Right hindlimb (tissue), 1 donor: ENCODE data around the gene TCHP.
"Not testable (repeated sequence)": the region's sequence is repeated elsewhere in the genome, so short reads cannot be mapped to it uniquely, and the experiment has no call there.

Experiments used
- DNase-seq: peaks from one replicate; pipeline ENCODE4 v3.0.0-alpha.2; 2018

Gene TCHP

DNA sequence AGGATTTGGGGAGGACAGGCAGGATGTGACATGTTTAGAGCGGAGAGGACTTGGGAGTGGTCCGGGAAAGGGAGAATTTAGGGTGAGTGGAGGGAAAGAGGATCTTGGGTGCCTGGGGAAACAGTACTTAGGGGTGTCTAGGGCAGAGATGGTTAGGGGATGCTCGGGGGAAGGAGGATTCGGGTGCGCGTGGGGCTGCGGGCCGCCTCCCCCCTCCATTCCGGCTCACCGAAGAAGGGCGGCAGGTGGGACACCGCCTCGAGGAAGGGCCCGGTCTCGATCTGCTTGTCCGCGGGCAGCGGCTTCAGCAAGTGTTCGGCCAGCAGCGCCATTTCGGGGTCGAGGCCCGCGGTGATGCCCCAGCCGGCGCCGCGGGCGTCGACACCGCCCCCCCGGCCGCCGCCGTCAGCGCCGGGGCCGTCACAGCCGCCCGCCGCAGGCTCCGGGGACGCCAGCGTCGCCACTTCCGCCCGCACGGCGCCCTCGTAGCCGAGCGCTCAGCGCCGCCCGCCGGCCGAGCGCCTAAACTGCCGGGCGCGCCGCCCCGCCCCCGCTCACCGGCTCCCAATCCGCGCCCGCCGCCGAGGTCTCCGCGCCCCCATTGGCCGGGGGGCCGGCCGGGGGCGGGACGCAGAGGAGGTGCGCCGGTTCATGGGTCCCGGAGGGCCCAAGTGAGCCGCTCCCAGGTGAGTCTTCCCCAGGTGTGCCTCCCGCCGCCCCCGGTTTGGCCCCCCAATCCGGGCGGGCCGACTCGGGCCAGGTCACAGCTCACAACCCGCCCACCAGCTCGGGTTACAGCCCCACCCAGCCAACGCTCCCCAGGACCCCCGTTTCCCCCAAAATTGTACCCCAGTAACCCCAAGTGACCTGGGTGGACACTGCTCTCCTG, 19.8 kb upstream of the TCHP start, which contains the start of gene GLTP:
GLTP (minus strand) TSS at position 499 of the 889 bp plus-strand sequence; CDS start at position 332, 167 bp downstream.
- DNase-seq: peak; percentile 90

GRCh38 chr12:109880938-109881337, 19.1 kb upstream of the TCHP start:
- no peak for DNase-seq

GRCh38 chr12:109881752-109882151, 18.3 kb upstream of the TCHP start:
- no peak for DNase-seq

DNA sequence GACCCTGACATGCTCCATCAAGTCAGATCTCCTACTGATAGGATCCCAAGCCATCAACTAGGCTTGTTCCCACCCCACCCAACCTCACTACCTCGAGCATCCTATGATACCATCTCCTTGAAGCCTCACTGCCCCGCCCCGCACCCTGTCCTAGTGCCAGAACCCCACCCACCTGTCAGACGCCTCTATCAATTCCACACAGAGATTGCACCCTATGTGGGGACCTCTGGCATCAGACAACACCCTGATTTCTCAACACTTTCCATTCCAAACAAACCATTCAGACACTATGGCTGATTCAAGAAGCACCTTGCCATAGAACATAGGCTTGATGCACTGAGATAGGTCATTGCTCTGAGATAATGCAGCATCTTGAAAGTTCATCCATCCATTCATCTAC, 16.6 kb upstream of the TCHP start:
- DNase-seq: no peak

GRCh38 chr12:109885616-109886015, 14.5 kb upstream of the TCHP start:
- DNase-seq: no peak

DNA sequence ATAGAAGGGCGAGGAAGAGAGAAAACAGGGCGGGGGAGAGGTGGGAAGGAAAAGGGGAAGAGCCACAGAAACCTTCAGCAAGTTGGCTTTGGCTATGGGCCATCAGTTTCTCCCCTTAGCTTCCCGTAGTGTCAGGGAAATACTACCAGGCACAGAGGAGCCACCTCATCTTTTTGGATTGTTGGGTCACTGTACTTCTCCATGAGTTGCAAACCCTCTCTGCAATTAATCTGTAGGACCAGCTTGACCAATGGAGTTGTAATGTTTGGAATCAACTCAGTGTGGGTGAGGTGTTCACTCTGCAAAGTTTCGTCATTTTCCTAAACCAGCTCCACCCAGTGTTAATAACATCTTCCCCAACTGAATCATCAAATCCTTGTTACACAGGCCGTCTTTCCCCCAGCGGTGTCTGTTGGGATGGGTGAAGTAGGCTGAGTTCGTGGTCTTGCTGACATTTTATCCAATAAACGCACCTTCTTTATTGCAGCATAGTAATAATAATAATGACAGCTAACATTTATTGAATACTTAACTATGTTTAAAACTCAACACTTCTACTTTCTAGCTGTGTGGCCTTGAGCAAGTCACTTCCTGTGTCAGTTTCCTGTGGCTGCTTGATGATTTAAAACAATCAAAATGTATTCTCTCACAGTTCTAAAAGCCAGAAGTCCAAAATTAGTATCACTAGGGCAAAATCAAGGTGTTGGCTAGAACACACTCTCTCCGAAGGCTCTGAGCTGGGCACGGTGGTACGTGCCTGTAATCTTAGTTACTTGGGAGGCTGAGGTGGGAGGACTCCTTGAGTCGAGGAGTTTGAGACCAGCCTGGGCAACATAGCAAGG, 11.7 kb upstream of the TCHP start:
- no peak for DNase-seq

GRCh38 chr12:109890620-109891170, 9.4 kb upstream of the TCHP start:
- DNase-seq: no peak

DNA sequence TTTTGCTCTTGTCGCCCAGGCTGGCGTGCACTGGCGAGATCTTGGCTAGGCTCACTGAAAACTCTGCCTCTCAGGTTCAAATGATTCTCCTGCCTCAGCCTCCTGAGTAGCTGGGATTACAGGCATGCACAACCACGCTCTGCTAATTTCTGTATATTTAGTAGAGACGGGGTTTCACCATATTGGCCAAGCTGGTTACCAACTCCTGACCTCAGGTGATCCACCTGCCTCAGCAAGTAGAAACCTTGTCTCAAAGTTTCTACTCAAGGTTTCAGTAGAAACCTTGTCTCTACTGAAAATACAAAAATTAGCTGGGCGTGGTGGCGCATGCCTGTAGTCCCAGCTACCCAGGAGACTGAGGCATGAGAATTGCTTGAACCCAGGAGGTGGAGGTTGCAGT, 8.3 kb upstream of the TCHP start:
- DNase-seq: not testable (repeated sequence)

GRCh38 chr12:109892165-109892715, 7.8 kb upstream of the TCHP start:
- DNase-seq: no peak

- no peak for DNase-seq
Measured at GRCh38 chr12:109892748-109893147, 7.3 kb upstream of the TCHP start.

- no peak for DNase-seq
Measured at GRCh38 chr12:109893261-109893995, 6.6 kb upstream of the TCHP start.

GRCh38 chr12:109894939-109895338, 5.1 kb upstream of the TCHP start:
- no peak for DNase-seq

- DNase-seq: no peak
Measured at GRCh38 chr12:109896188-109896587, 3.9 kb upstream of the TCHP start.

- no peak for DNase-seq
Measured at GRCh38 chr12:109897029-109897428, 3.0 kb upstream of the TCHP start.

GRCh38 chr12:109899345-109899744, 729 bp upstream of the TCHP start:
- DNase-seq: not testable (repeated sequence)

- DNase-seq: no peak
Measured at GRCh38 chr12:109900752-109901580, 892 bp downstream of the TCHP start.

GRCh38 chr12:109902891-109903418, 2.9 kb downstream of the TCHP start:
- DNase-seq: no peak

DNA sequence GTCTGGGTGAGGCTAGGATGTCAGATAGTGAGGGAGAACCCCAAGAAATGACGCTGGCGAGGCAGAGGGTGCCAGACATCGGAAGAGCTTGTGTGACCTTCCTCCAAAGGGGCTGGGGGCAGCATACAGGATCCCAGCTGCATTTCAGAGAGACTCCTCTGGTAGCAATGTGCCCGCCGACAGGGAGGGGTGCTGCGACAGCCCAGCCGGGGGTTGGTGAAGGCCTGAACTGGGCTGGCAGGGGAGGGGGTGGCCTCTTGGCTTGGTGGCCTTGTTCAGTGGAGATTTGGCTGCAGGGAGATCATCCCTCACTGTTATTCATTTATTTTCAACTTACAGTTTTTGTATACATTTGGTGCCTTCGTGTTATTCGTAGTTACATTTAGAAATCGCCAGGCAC, 5.2 kb downstream of the TCHP start:
- no peak for DNase-seq

GRCh38 chr12:109910254-109910968, 10.3 kb downstream of the TCHP start:
- no peak for DNase-seq

- no peak for DNase-seq
Measured at GRCh38 chr12:109910969-109911348, 10.9 kb downstream of the TCHP start.
